Adrenal gland (tissue), 12 donors: ENCODE data around the gene LMTK2. TPM values are rescaled to one million over a fixed set of nuclear protein-coding genes. Genes with fewer than 3 reads are reported as not detected.

ENCODE experiments used
- DNase-seq, 7 donors: peaks; one replicate each; pipeline ENCODE4 v3.0.0-alpha.2; 2019 to 2020
- H3K27ac ChIP-seq, 5 donors: fragments of 200-600 bp; sonication (generic) in 4 of 5; 1 replicate in 3 of 5; 2 replicates in 2 of 5; pipeline versions ENCODE4 v1.5.1 to v1.8.0; 2016 to 2020; ENCODE audit warnings: mild to moderate bottlenecking in 1 of 5
- H3K27me3 ChIP-seq: fragments of 200-600 bp; 2 replicates; pipeline ENCODE4 v1.8.0; 2021
- H3K36me3 ChIP-seq, 2 donors: fragments of 200-600 bp; replicated peaks in 1 of 2; 1 replicate in 1 of 2; 2 replicates in 1 of 2; pipeline versions ENCODE4 v1.5.1 to v1.8.0; 2018 to 2022
- H3K4me1 ChIP-seq, 2 donors: fragments of 200-600 bp; replicated peaks in 1 of 2; 1 replicate in 1 of 2; 2 replicates in 1 of 2; pipeline versions ENCODE4 v1.5.1 to v1.8.0; 2018 to 2021
- H3K4me3 ChIP-seq, 4 donors: fragments of 200-600 bp; sonication (generic) in 3 of 4; one replicate each; pipeline ENCODE4 v1.5.1; 2016 to 2018
- H3K9me3 ChIP-seq, 3 donors: fragments of 200-600 bp; sonication (generic) in 1 of 3; replicated peaks in 1 of 3; 1 replicate in 2 of 3; 2 replicates in 1 of 3; pipeline versions ENCODE4 v1.5.1 to v1.8.0; 2016 to 2021
- CTCF ChIP-seq, 6 experiments: fragments of 450-650 bp in 4 of 6; fragments of 200-600 bp in 2 of 6; sonication (generic) in 1 of 6; IDR thresholded peaks; 1 replicate in 5 of 6; 2 replicates in 1 of 6; pipeline versions ENCODE4 v1.5.1 to v1.8.0; 2016 to 2021; ENCODE audit warnings: antibody characterized with exemption in 6 of 6, mild to moderate bottlenecking in 2 of 6, moderate library complexity in 1 of 6
- POLR2A ChIP-seq, 2 donors: fragments of 450-650 bp; IDR thresholded peaks; one replicate each; pipeline ENCODE4 v1.6.1; 2017; ENCODE audit warnings: antibody characterized with exemption in 2 of 2, mild to moderate bottlenecking in 2 of 2, moderate library complexity in 1 of 2
- WGBS, 4 donors: extraction: QIAGEN DNeasy Blood & Tissue Kit in 2 of 4; methylation state at CpG; one replicate each; pipeline versions ENCODE4 v1.1.5 to v1.1.7; 2013 to 2017; 5-methylcytosine and 5-hydroxymethylcytosine counted together
- intact Hi-C, 2 donors: fragments of 100-400 bp; cut with DNase I; formaldehyde crosslinking; loops; one replicate each; pipeline versions ENCODE4 v1.14.1 to v1.15.0; 2022 to 2023
- polyA plus RNA-seq, 3 donors: library from polyadenylated mRNA; stranded (reverse); fragments of 200-250 nt in 2 of 3; fragments of 350-450 nt in 1 of 3; fragmentation: Illumina TruSeq in 1 of 3; extraction: RNeasy Lipid Tissue Mini Kit (QIAGEN cat#74804) in 1 of 3; gene quantifications; one replicate each; pipeline ENCODE4 v1.2.3, GENCODE V29; 2013 to 2014
- total RNA-seq, 9 donors: library from RNA; depleted of rRNA in 4 of 9; stranded (reverse); fragments of >200 nt in 4 of 9; fragments of 120-200 nt in 1 of 9; fragmentation: NEBNext Ultra II Directional in 1 of 9; extraction: Animal tissue kit (Norgen Biotek cat#: 25700) in 1 of 9; gene quantifications; one replicate each; pipeline versions ENCODE4 v1.1.0 to v1.2.4, GENCODE V29; 2013 to 2023
- donor health status: healthy with polysubstance abuse.
- donor health status: Bipolar disorder and iron deficiency.
- donor health status: DM: yes; HTN: yes; CAD: no.
- donor health status: DM: no; HTN: no; CAD: no.
- donor health status: DM: no; HTN: no; CAD: no.
- donor health status: DM: yes; HTN: yes; CAD: no.

LMTK2 gene
- total and polyA plus RNA-seq, 12 donors: 3.4 to 36.2 (median 22.4) TPM

- H3K4me1 ChIP-seq: no peaks in the 10 kb centered on the region
- TF ChIP-seq CTCF (IDR thresholded peaks at IDR 0.05): no peak
- TF ChIP-seq POLR2A (IDR thresholded peaks at IDR 0.05): no peak
- 92 to 97% (median 95%) methylated on average over 5 to 9 of the region's 9 CpGs for WGBS, 4 donors
- no peak for DNase-seq
- intact Hi-C loops: no loop called here
- peaks cover 0 to 16% of the 10 kb centered on the region in 2 donors for H3K36me3 ChIP-seq
- no peaks in the 10 kb centered on the region for H3K9me3 ChIP-seq
- no peak overlapping the region for H3K4me3 ChIP-seq
- H3K27me3 ChIP-seq: no peaks in the 10 kb centered on the region
- no peak overlapping the region for H3K27ac ChIP-seq
Observed at GRCh38 chr7:98238976-98239375, 132.3 kb downstream of the LMTK2 start.

GRCh38 chr7:98240961-98241673, 134.5 kb downstream of the LMTK2 start:
- H3K4me3 ChIP-seq: no peak overlapping the region
- peaks cover 0 to 22% of the 10 kb centered on the region in 2 donors for H3K36me3 ChIP-seq
- TF ChIP-seq CTCF (IDR thresholded peaks at IDR 0.05) (peak; percentile 47 to 66 (median 58)), POLR2A (IDR thresholded peaks at IDR 0.05) (no peak)
- WGBS, 4 donors: 61 to 76% (median 70%) methylated on average over 10 to 19 of the region's 19 CpGs
- no peak overlapping the region for H3K27ac ChIP-seq
- intact Hi-C loops: loop anchor here in 1 of 2 donors (5.0 kb wide), 1 partner anchor 219 kb away; no protein-coding TSS in a partner anchor
- peaks cover 0 to 2% of the 10 kb centered on the region in 2 donors for H3K4me1 ChIP-seq
- no peaks in the 10 kb centered on the region for H3K27me3 ChIP-seq
- DNase-seq: peak; percentile 29 to 68 (median 48)
- no peaks in the 10 kb centered on the region for H3K9me3 ChIP-seq

- H3K27me3 ChIP-seq: no peaks in the 10 kb centered on the region
- H3K36me3 ChIP-seq: peaks cover 0 to 22% of the 10 kb centered on the region in 2 donors
- no peak for DNase-seq
- H3K4me1 ChIP-seq: peaks cover 0 to 3% of the 10 kb centered on the region in 2 donors
- 68 to 89% (median 87%) methylated on average over 3 to 16 of the region's 16 CpGs for WGBS, 4 donors
- H3K27ac ChIP-seq: no peak overlapping the region
- H3K4me3 ChIP-seq: no peak overlapping the region
- intact Hi-C loops: loop anchor here in 1 of 2 donors (5.0 kb wide), 1 partner anchor 219 kb away; no protein-coding TSS in a partner anchor
- TF ChIP-seq CTCF (IDR thresholded peaks at IDR 0.05): no peak
- TF ChIP-seq POLR2A (IDR thresholded peaks at IDR 0.05): no peak
- no peaks in the 10 kb centered on the region for H3K9me3 ChIP-seq
Observed at GRCh38 chr7:98241674-98242241, 135.1 kb downstream of the LMTK2 start.

- DNase-seq: no peak
- H3K4me1 ChIP-seq: peaks cover 0 to 3% of the 10 kb centered on the region in 2 donors
- no peak overlapping the region for H3K4me3 ChIP-seq
- TF ChIP-seq CTCF (IDR thresholded peaks at IDR 0.05) (no peak), POLR2A (IDR thresholded peaks at IDR 0.05) (no peak)
- H3K36me3 ChIP-seq: peaks cover 0 to 22% of the 10 kb centered on the region in 2 donors
- no peaks in the 10 kb centered on the region for H3K9me3 ChIP-seq
- no peak overlapping the region for H3K27ac ChIP-seq
- intact Hi-C loops: loop anchor here in 1 of 2 donors (5.0 kb wide), 1 partner anchor 220 kb away; no protein-coding TSS in a partner anchor
- H3K27me3 ChIP-seq: no peaks in the 10 kb centered on the region
- WGBS, 4 donors: 89 to 100% (median 92%) methylated on average over 1 of the region's 1 CpG
Observed at GRCh38 chr7:98242342-98242741, 135.7 kb downstream of the LMTK2 start.
